Caco-2 (cell line): Measurements from ENCODE around the gene NOM1. TPM values are rescaled to one million over a fixed set of nuclear protein-coding genes. Genes with fewer than 3 reads are reported as not detected.

ENCODE experiments used
- BruUV-seq: library from RNA; stranded (reverse); fragments of 400-500 nt; replicated peaks from 2 replicates; lab custom pipeline; 2021; lab: Mats Ljungman, UMichigan
- CTCF ChIA-PET: fragments of 300-600 bp; sonication (Branson Sonifier 250); formaldehyde crosslinking; loops from one replicate; lab custom pipeline; 2022; ENCODE audit warnings: antibody characterized with exemption; lab: Charles Lee
- POLR2A ChIA-PET: fragments of 300-600 bp; sonication (Branson Sonifier 250); formaldehyde crosslinking; loops from one replicate; lab custom pipeline; 2022; ENCODE audit warnings: antibody characterized with exemption; lab: Charles Lee
- DNase-seq, 2 experiments: peaks; one replicate each; pipeline versions ENCODE4 v3.0.0 to v3.0.0-alpha.2; 2020 to 2022
- H3K27me3 ChIP-seq: replicated peaks from 2 replicates; pipeline ENCODE4 v1.6.0; 2011; ENCODE audit warnings: low read length; ENCODE audit not compliant: control insufficient read depth, insufficient read depth
- H3K36me3 ChIP-seq: 2 replicates; pipeline ENCODE4 v1.5.1; 2011; ENCODE audit warnings: low read length; ENCODE audit not compliant: control insufficient read depth, insufficient read depth
- H3K4me1 ChIP-seq: fragments of 250-450 bp; sonication (Bioruptor Pico); 2 replicates; pipeline ENCODE4 v1.5.1; 2020; ENCODE audit warnings: mild to moderate bottlenecking
- H3K4me3 ChIP-seq: 2 replicates; pipeline ENCODE4 v1.5.1; 2011; ENCODE audit warnings: low read depth, mild to moderate bottlenecking, control low read depth, low read length
- H3K9me3 ChIP-seq: fragments of 250-450 bp; sonication (Bioruptor Pico); 2 replicates; pipeline ENCODE4 v1.5.1; 2020; ENCODE audit warnings: mild to moderate bottlenecking, moderate library complexity
- H3K27ac Mint-ChIP-seq: one replicate; pipeline ENCODE4 v1.8.0; 2022; ENCODE audit warnings: mixed read lengths; ENCODE audit not compliant: unreplicated experiment
- H3K27me3 Mint-ChIP-seq: one replicate; pipeline ENCODE4 v1.8.0; 2022; ENCODE audit warnings: mixed read lengths; ENCODE audit not compliant: insufficient read depth, unreplicated experiment
- H3K36me3 Mint-ChIP-seq: one replicate; pipeline ENCODE4 v1.8.0; 2022; ENCODE audit warnings: mild to moderate bottlenecking, mixed read lengths; ENCODE audit not compliant: insufficient read depth, unreplicated experiment
- H3K4me1 Mint-ChIP-seq: one replicate; pipeline ENCODE4 v1.8.0; 2022; ENCODE audit warnings: low read depth, mixed read lengths; ENCODE audit not compliant: unreplicated experiment
- H3K4me3 Mint-ChIP-seq: one replicate; pipeline ENCODE4 v1.8.0; 2022; ENCODE audit warnings: mild to moderate bottlenecking, moderate library complexity, mixed read lengths; ENCODE audit not compliant: unreplicated experiment
- H3K9me3 Mint-ChIP-seq: one replicate; pipeline ENCODE4 v1.8.0; 2022; ENCODE audit warnings: mixed read lengths; ENCODE audit not compliant: unreplicated experiment
- intact Hi-C: fragments of 100-400 bp; cut with micrococcal nuclease; formaldehyde crosslinking; loops from one replicate; pipeline ENCODE4 v1.10.0; 2022; ENCODE audit not compliant: unreplicated experiment
- total RNA-seq: library from RNA; stranded (reverse); gene quantifications from 2 replicates; pipeline ENCODE4 v1.2.3, GENCODE V29; 2022
- TF ChIP-seq, protein P1 (sequence below), 2 experiments: fragments of 200-600 bp in 1 of 2; IDR thresholded peaks; 1 replicate in 1 of 2; 2 replicates in 1 of 2; pipeline versions ENCODE4 v1.5.1 to v1.8.0; 2011 to 2022; ENCODE audit warnings: antibody characterized with exemption in 1 of 2, control low read depth in 1 of 2, inconsistent platforms in 1 of 2, low read depth in 1 of 2, low read length in 1 of 2, mild to moderate bottlenecking in 1 of 2, moderate library complexity in 1 of 2; ENCODE audit not compliant: insufficient read depth in 1 of 2, severe bottlenecking in 1 of 2, unreplicated experiment in 1 of 2

Gene NOM1
- total RNA-seq, 1 experiment from 2014 or later, result 37.7 TPM

DNA sequence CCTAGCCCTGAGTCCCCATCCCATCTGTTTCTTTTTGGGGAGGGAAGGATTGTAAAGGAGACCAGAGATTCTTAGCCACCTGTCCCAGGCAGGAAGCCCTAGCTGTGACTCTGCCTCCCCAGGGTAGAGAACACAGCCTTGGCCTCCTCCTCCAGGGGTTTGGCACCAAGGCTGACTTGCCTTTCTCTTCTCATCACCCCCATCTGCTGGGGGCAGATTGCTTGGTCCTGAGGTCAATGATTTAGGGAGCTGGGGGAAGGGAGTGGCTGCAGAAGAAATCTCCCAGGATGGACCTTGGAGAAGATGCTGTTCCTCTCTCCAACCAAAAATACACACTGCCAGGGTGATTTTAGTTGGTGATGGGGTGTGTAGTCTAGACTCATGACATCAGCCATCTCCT, 63.6 kb downstream of the NOM1 start:
- no TSS peak for BruUV-seq
- CTCF ChIA-PET, result interaction anchor here (1.0 to 2.1 kb wide), 2 partner anchors 34 to 123 kb away, joined by 3 to 7 read pairs; no protein-coding TSS in a partner anchor
- Mint-ChIP-seq H3K27ac (peak overlapping the region; percentile 90), H3K27me3 (no peaks in the 10 kb centered on the region), H3K9me3 (no peaks in the 10 kb centered on the region), H3K4me3 (peak overlapping the region; percentile 63), H3K36me3 (peaks cover 30% of the 10 kb centered on the region), H3K4me1 (peaks cover 25% of the 10 kb centered on the region)
- no peaks in the 10 kb centered on the region for H3K27me3 ChIP-seq
- POLR2A ChIA-PET, result interaction anchor here (1.8 kb wide), 1 partner anchor 10 kb away, joined by 4 read pairs; no protein-coding TSS in a partner anchor
- H3K36me3 ChIP-seq, result no peaks in the 10 kb centered on the region
- H3K4me3 ChIP-seq, result no peak overlapping the region
- peak in 1 of 2 experiments; percentile 25 for DNase-seq
- intact Hi-C loops, result no loop called here
- H3K4me1 ChIP-seq, result peaks cover 29% of the 10 kb centered on the region
- no peaks in the 10 kb centered on the region for H3K9me3 ChIP-seq
- TF ChIP-seq, protein P1, sequence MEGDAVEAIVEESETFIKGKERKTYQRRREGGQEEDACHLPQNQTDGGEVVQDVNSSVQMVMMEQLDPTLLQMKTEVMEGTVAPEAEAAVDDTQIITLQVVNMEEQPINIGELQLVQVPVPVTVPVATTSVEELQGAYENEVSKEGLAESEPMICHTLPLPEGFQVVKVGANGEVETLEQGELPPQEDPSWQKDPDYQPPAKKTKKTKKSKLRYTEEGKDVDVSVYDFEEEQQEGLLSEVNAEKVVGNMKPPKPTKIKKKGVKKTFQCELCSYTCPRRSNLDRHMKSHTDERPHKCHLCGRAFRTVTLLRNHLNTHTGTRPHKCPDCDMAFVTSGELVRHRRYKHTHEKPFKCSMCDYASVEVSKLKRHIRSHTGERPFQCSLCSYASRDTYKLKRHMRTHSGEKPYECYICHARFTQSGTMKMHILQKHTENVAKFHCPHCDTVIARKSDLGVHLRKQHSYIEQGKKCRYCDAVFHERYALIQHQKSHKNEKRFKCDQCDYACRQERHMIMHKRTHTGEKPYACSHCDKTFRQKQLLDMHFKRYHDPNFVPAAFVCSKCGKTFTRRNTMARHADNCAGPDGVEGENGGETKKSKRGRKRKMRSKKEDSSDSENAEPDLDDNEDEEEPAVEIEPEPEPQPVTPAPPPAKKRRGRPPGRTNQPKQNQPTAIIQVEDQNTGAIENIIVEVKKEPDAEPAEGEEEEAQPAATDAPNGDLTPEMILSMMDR (IDR thresholded peaks at IDR 0.05; ENCODE audit: insufficient read depth in 1 of 2, low read depth in 1 of 2, low read length in 1 of 2, severe bottlenecking in 1 of 2, unreplicated experiment in 1 of 2), result no peak

DNA sequence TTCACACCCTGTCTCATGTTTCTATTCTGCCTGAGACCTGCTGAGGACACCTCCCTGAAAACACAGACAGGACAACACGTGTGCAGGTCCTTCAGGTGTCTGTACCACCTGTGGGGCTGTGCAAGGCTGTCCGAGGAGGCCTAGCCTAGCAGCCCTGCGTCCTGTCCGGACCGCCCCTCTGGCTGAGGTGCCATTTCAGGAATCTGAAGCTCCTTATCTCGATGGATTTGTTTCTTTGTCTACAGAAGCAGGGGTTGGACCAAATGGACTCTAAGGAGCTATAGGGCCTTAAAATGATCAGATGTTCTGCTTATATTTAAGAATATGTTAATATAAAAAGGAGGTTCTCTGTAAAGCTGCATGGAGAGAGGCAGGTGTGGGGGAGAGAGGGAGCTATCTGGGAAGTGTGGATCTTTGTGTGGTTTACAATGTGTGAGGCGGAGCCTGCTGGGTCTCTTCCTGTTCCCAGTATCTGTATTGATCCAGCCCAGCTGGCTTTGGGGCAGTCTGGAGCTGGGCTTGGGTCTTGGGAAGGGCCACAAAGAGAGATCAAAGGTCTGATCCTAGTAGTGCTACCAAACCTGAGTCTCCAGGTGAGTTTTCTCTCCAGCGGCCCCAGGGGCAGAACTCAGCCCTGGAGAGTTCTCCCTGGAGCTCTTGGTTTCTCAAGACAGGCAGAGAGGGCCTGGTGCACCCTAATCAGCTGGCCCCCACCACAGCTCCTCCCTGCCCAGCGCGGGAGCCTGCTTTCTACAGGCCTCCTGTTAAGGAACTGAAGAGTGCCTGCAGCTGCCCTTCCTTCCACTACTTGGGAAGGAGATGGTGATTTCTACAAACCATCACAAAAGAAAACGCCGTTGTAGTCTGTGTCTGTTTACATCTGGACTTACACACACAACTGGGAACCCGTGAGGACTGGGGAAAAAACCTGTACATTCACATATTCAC, 64.4 kb downstream of the NOM1 start:
- Histone ChIP-seq H3K27me3 (no peaks in the 10 kb centered on the region), H3K36me3 (no peaks in the 10 kb centered on the region), H3K4me1 (peaks cover 27% of the 10 kb centered on the region), H3K9me3 (no peaks in the 10 kb centered on the region), H3K4me3 (0 out of 2 replicates have a peak overlapping the region, but pooled peaks have one; percentile 5)
- TF ChIP-seq, protein P1 (IDR thresholded peaks at IDR 0.05; ENCODE audit: insufficient read depth in 1 of 2, low read depth in 1 of 2, low read length in 1 of 2, severe bottlenecking in 1 of 2, unreplicated experiment in 1 of 2), result no peak
- BruUV-seq, result no TSS peak
- Mint-ChIP-seq H3K4me1 (peaks cover 27% of the 10 kb centered on the region), H3K4me3 (peak overlapping the region; percentile 63), H3K27ac (peak overlapping the region; percentile 90), H3K9me3 (no peaks in the 10 kb centered on the region), H3K27me3 (no peaks in the 10 kb centered on the region), H3K36me3 (peaks cover 31% of the 10 kb centered on the region)
- intact Hi-C loops, result loop anchor here (1.0 to 2.0 kb wide), 3 partner anchors 15 to 33 kb away; no protein-coding TSS in a partner anchor
- POLR2A ChIA-PET, result interaction anchor here (0.6 to 1.8 kb wide), 2 partner anchors 9 to 27 kb away, joined by 4 read pairs; no protein-coding TSS in a partner anchor
- CTCF ChIA-PET, result interaction anchor here (0.8 to 2.1 kb wide), 3 partner anchors 9 to 122 kb away, joined by 3 to 7 read pairs (median 3); no protein-coding TSS in a partner anchor
- DNase-seq, result peak; percentile 80 to 82
